CD14-positive monocyte (primary cell): Measurements from ENCODE around the gene KCNC3. TPM values are rescaled to one million over a fixed set of nuclear protein-coding genes. Genes with fewer than 3 reads are reported as not detected.

Experiments used
- DNase-seq, 3 donors: peaks; one replicate each; pipeline ENCODE4 v3.0.0-alpha.2; 2011 to 2022
- H2AFZ ChIP-seq: 2 replicates; pipeline ENCODE4 v1.6.0; 2012; ENCODE audit warnings: mild to moderate bottlenecking, low read depth, low read length, inconsistent platforms; ENCODE audit not compliant: insufficient read depth, poor library complexity, severe bottlenecking
- H3K27ac ChIP-seq, 2 donors: 1 replicate in 1 of 2; 2 replicates in 1 of 2; pipeline ENCODE4 v1.5.1; 2012 to 2013; ENCODE audit warnings: low read length in 2 of 2, control low read depth in 1 of 2, inconsistent platforms in 1 of 2, low read depth in 1 of 2, mild to moderate bottlenecking in 1 of 2
- H3K27me3 ChIP-seq, 2 donors: one replicate each; pipeline versions ENCODE4 v1.6.0 to v1.6.1; 2011 to 2013; ENCODE audit warnings: low read length in 2 of 2; ENCODE audit not compliant: control insufficient read depth in 2 of 2, insufficient read depth in 2 of 2
- H3K36me3 ChIP-seq, 2 donors: replicated peaks in 1 of 2; 1 replicate in 1 of 2; 2 replicates in 1 of 2; pipeline versions ENCODE4 v1.5.1 to v1.6.1; 2012 to 2013; ENCODE audit warnings: low read length in 2 of 2, control low read depth in 1 of 2, inconsistent platforms in 1 of 2, mild to moderate bottlenecking in 1 of 2; ENCODE audit not compliant: insufficient read depth in 2 of 2, control insufficient read depth in 1 of 2
- H3K4me1 ChIP-seq, 2 donors: 1 replicate in 1 of 2; 2 replicates in 1 of 2; pipeline versions ENCODE4 v1.5.1 to v1.6.1; 2012 to 2013; ENCODE audit warnings: low read length in 2 of 2, control low read depth in 1 of 2, inconsistent platforms in 1 of 2, mild to moderate bottlenecking in 1 of 2, moderate library complexity in 1 of 2; ENCODE audit not compliant: insufficient read depth in 2 of 2, control insufficient read depth in 1 of 2
- H3K4me2 ChIP-seq: replicated peaks from 2 replicates; pipeline ENCODE3; 2012; ENCODE audit warnings: low read length, moderate library complexity, mild to moderate bottlenecking; ENCODE audit not compliant: poor library complexity, severe bottlenecking; ENCODE audit errors: extremely low read depth
- H3K4me3 ChIP-seq, 3 experiments: fragments of 200-600 bp in 1 of 3; sonication (generic) in 1 of 3; replicated peaks in 1 of 3; 1 replicate in 2 of 3; 2 replicates in 1 of 3; pipeline ENCODE4 v1.5.1; 2011 to 2013; ENCODE audit warnings: low read length in 3 of 3, mild to moderate bottlenecking in 3 of 3, control low read depth in 2 of 3, low read depth in 2 of 3, inconsistent platforms in 1 of 3, moderate library complexity in 1 of 3
- H3K79me2 ChIP-seq: 2 replicates; pipeline ENCODE4 v1.6.0; 2012; ENCODE audit warnings: mild to moderate bottlenecking, control low read depth, inconsistent platforms, low read length, moderate library complexity; ENCODE audit not compliant: insufficient read depth
- H3K9ac ChIP-seq: 2 replicates; pipeline ENCODE4 v1.6.0; 2017; ENCODE audit warnings: low read length, mild to moderate bottlenecking; ENCODE audit not compliant: insufficient read depth, poor library complexity, severe bottlenecking
- H3K9me3 ChIP-seq, 2 donors: replicated peaks in 1 of 2; 1 replicate in 1 of 2; 2 replicates in 1 of 2; pipeline versions ENCODE4 v1.5.1 to v1.6.1; 2012 to 2013; ENCODE audit warnings: low read length in 2 of 2, control low read depth in 1 of 2; ENCODE audit not compliant: control insufficient read depth in 1 of 2, insufficient read depth in 1 of 2
- H4K20me1 ChIP-seq: 2 replicates; pipeline ENCODE4 v1.6.0; 2012; ENCODE audit warnings: mild to moderate bottlenecking, low read length, control low read depth, moderate library complexity; ENCODE audit not compliant: insufficient read depth
- H3K27ac Mint-ChIP-seq, 7 donors: one replicate each; pipeline ENCODE4 v1.8.0; 2020; ENCODE audit warnings: mild to moderate bottlenecking in 7 of 7, mixed read lengths in 7 of 7, moderate library complexity in 6 of 7, inconsistent platforms in 2 of 7
- H3K27me3 Mint-ChIP-seq, 3 donors: one replicate each; pipeline ENCODE4 v1.8.0; 2021 to 2022; ENCODE audit warnings: low read depth in 3 of 3, mild to moderate bottlenecking in 3 of 3, mixed read lengths in 3 of 3, moderate library complexity in 3 of 3, inconsistent platforms in 1 of 3
- H3K36me3 Mint-ChIP-seq, 2 donors: one replicate each; pipeline ENCODE4 v1.8.0; 2020; ENCODE audit warnings: mixed read lengths in 2 of 2, inconsistent platforms in 1 of 2, mild to moderate bottlenecking in 1 of 2
- H3K4me1 Mint-ChIP-seq: one replicate; pipeline ENCODE4 v1.8.0; 2020; ENCODE audit warnings: mild to moderate bottlenecking, mixed read lengths
- H3K4me3 Mint-ChIP-seq, 2 donors: one replicate each; pipeline ENCODE4 v1.8.0; 2020; ENCODE audit warnings: mild to moderate bottlenecking in 2 of 2, mixed read lengths in 2 of 2, moderate library complexity in 1 of 2
- H3K9me3 Mint-ChIP-seq, 7 donors: one replicate each; pipeline ENCODE4 v1.8.0; 2020 to 2022; ENCODE audit warnings: mixed read lengths in 7 of 7, mild to moderate bottlenecking in 6 of 7, moderate library complexity in 6 of 7, inconsistent platforms in 2 of 7
- CTCF ChIP-seq: fragments of 200-600 bp; IDR thresholded peaks from one replicate; pipeline ENCODE4 v1.8.0; 2022; ENCODE audit warnings: antibody characterized with exemption, mild to moderate bottlenecking
- WGBS: methylation state at CpG from one replicate; pipeline ENCODE4 v1.1.5; 2013; ENCODE audit warnings: missing lambda C conversion rate; ENCODE audit not compliant: insufficient coverage; 5-methylcytosine and 5-hydroxymethylcytosine counted together
- intact Hi-C, 2 donors: fragments of 100-400 bp; cut with micrococcal nuclease; formaldehyde crosslinking; loops; one replicate each; pipeline versions ENCODE4 v1.15.0 to v1.15.1; 2023
- polyA plus RNA-seq, 3 donors: library from polyadenylated mRNA; depleted of rRNA in 1 of 3; unstranded in 2 of 3; stranded (reverse) in 1 of 3; fragments of 300-500 nt in 2 of 3; fragments of >200 nt in 1 of 3; fragmentation: Illumina TruSeq in 2 of 3; gene quantifications; 1 replicate in 2 of 3; 2 replicates in 1 of 3; pipeline ENCODE4 v1.2.3, GENCODE V29; 2012 to 2021

Gene KCNC3
- polyA plus RNA-seq, 3 donors: 0.04 to 23.6 TPM; not detected in 1

- Histone ChIP-seq H2AFZ (no peak overlapping the region), H3K4me3 (no peak overlapping the region), H3K27me3 (peaks cover 0 to 2% of the 10 kb centered on the region in 2 donors), H3K9ac (no peak overlapping the region), H3K4me2 (no peak overlapping the region), H4K20me1 (no peaks in the 10 kb centered on the region), H3K4me1 (no peaks in the 10 kb centered on the region), H3K36me3 (no peaks in the 10 kb centered on the region), H3K27ac (no peak overlapping the region), H3K79me2 (no peaks in the 10 kb centered on the region), H3K9me3 (peaks cover 5 to 27% of the 10 kb centered on the region in 2 donors)
- intact Hi-C loops: no loop called here
- Mint-ChIP-seq H3K36me3 (no peaks in the 10 kb centered on the region), H3K4me1 (no peaks in the 10 kb centered on the region), H3K9me3 (peaks cover 15 to 36% (median 25%) of the 10 kb centered on the region in 7 donors), H3K27me3 (peaks cover 8 to 16% (median 10%) of the 10 kb centered on the region in 3 donors), H3K4me3 (no peak overlapping the region), H3K27ac (no peak overlapping the region)
- WGBS: 99% methylated on average over 10 of the region's 18 CpGs
- no peak for DNase-seq
- no peak for TF ChIP-seq CTCF
Observed at GRCh38 chr19:50286443-50286842, 42.7 kb downstream of the KCNC3 start.

GRCh38 chr19:50285833-50286232 is 43.3 kb downstream of the KCNC3 start:
- Mint-ChIP-seq H3K4me1 (no peaks in the 10 kb centered on the region), H3K27me3 (peaks cover 7 to 16% (median 10%) of the 10 kb centered on the region in 3 donors), H3K36me3 (no peaks in the 10 kb centered on the region), H3K9me3 (peaks cover 15 to 36% (median 25%) of the 10 kb centered on the region in 7 donors), H3K4me3 (no peak overlapping the region), H3K27ac (no peak overlapping the region)
- Histone ChIP-seq H3K9me3 (peaks cover 5 to 27% of the 10 kb centered on the region in 2 donors), H3K27ac (no peak overlapping the region), H3K4me2 (no peak overlapping the region), H2AFZ (no peak overlapping the region), H3K9ac (no peak overlapping the region), H3K79me2 (no peaks in the 10 kb centered on the region), H3K4me1 (no peaks in the 10 kb centered on the region), H3K4me3 (no peak overlapping the region), H3K36me3 (no peaks in the 10 kb centered on the region), H3K27me3 (peaks cover 0 to 2% of the 10 kb centered on the region in 2 donors), H4K20me1 (no peaks in the 10 kb centered on the region)
- TF ChIP-seq CTCF: no peak
- intact Hi-C loops: no loop called here
- no CpG with 5 or more reads among the region's 2 CpGs for WGBS
- no peak for DNase-seq
